ENCODE results near the gene F8.

DNA sequence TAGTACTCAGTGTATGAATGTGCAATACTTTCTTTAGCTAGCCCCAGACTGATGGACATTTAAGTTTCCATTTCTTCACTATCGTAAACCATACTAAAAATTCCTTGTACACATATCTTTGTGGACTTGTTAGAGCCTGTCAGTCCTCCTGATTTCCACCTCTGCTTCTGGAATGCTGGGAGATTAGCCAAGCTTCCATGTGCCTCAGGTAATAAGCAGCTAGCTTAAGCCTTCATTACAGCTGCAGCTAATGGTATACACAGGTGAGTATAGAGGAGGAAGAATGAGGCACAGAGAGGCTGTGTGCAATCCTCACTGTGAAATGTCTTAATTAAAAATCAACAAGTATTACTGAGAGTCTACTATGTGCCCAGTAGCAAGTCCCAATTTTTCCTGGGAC, 197.9 kb downstream of the F8 start:
- TF ChIP-seq, protein P1, sequence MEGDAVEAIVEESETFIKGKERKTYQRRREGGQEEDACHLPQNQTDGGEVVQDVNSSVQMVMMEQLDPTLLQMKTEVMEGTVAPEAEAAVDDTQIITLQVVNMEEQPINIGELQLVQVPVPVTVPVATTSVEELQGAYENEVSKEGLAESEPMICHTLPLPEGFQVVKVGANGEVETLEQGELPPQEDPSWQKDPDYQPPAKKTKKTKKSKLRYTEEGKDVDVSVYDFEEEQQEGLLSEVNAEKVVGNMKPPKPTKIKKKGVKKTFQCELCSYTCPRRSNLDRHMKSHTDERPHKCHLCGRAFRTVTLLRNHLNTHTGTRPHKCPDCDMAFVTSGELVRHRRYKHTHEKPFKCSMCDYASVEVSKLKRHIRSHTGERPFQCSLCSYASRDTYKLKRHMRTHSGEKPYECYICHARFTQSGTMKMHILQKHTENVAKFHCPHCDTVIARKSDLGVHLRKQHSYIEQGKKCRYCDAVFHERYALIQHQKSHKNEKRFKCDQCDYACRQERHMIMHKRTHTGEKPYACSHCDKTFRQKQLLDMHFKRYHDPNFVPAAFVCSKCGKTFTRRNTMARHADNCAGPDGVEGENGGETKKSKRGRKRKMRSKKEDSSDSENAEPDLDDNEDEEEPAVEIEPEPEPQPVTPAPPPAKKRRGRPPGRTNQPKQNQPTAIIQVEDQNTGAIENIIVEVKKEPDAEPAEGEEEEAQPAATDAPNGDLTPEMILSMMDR (IDR thresholded peaks at IDR 0.05) = no peak
- no peak for TF ChIP-seq POLR2A (IDR thresholded peaks at IDR 0.05)
